GM10248 (cell line): ENCODE data around the gene CCN5.

Experiments used
- CTCF ChIA-PET: fragments of 300-600 bp; sonication (Branson Sonifier 250); formaldehyde crosslinking; extraction: SDS; loops from one replicate; lab custom pipeline; 2021; ENCODE audit warnings: antibody characterized with exemption; lab: Yijun Ruan, JAX
- POLR2A ChIA-PET: fragments of 350-650 bp; sonication (Branson Sonifier 250); formaldehyde crosslinking; extraction: SDS; loops from one replicate; lab custom pipeline; 2020; ENCODE audit warnings: antibody characterized with exemption; lab: Yijun Ruan, JAX
- DNase-seq: peaks from one replicate; pipeline ENCODE4 v3.0.0; 2012; ENCODE audit errors: extremely low spot score
- CTCF ChIP-seq: IDR thresholded peaks from 2 replicates; pipeline ENCODE4 v1.5.1; 2012; ENCODE audit warnings: mild to moderate bottlenecking, low read depth; ENCODE audit errors: extremely low read depth, missing control alignments, control extremely low read depth

Gene CCN5

GRCh38 chr20:44765701-44766347 lies 50.7 kb downstream of the CCN5 start:
- POLR2A ChIA-PET, result no interaction called here
- DNase-seq, result no peak
- CTCF ChIA-PET, result no interaction called here
- TF ChIP-seq CTCF, result no peak

GRCh38 chr20:44768256-44768655 lies 53.1 kb downstream of the CCN5 start:
- no peak for TF ChIP-seq CTCF
- ChIA-PET CTCF (interaction anchor here (2.6 kb wide), 1 partner anchor 20 kb away, joined by 11 read pairs; no protein-coding TSS in a partner anchor), POLR2A (no interaction called here)
- DNase-seq, result no peak

GRCh38 chr20:44768854-44769480 lies 53.8 kb downstream of the CCN5 start:
- no peak for TF ChIP-seq CTCF
- ChIA-PET POLR2A (no interaction called here), CTCF (interaction anchor here (2.6 kb wide), 1 partner anchor 21 kb away, joined by 11 read pairs; no protein-coding TSS in a partner anchor)
- no peak for DNase-seq

GRCh38 chr20:44769481-44769863 lies 54.3 kb downstream of the CCN5 start:
- CTCF ChIA-PET, result interaction anchor here (1.4 kb wide), 1 partner anchor 22 kb away, joined by 6 read pairs; no protein-coding TSS in a partner anchor
- TF ChIP-seq CTCF, result no peak
- no peak for DNase-seq
- POLR2A ChIA-PET, result no interaction called here

GRCh38 chr20:44770484-44771171 lies 55.5 kb downstream of the CCN5 start:
- TF ChIP-seq CTCF, result no peak
- ChIA-PET POLR2A (no interaction called here), CTCF (interaction anchor here (1.4 kb wide), 1 partner anchor 23 kb away, joined by 6 read pairs; no protein-coding TSS in a partner anchor)
- DNase-seq, result no peak

GRCh38 chr20:44771172-44771535 lies 56.0 kb downstream of the CCN5 start:
- TF ChIP-seq CTCF, result no peak
- ChIA-PET POLR2A (no interaction called here), CTCF (no interaction called here)
- no peak for DNase-seq
